Measurements from ENCODE around the gene QRSL1. TPM values are rescaled to one million over a fixed set of nuclear protein-coding genes. Genes with fewer than 3 reads are reported as not detected.

QRSL1 gene
- total RNA-seq, 1 experiment from 2014 or later = 19.5 TPM

- H3K14ac ChIP-seq (ENCODE audit: insufficient read depth, low read length) = no peak overlapping the region
- no peak overlapping the region for H3K56ac ChIP-seq (ENCODE audit: insufficient read length, low read depth, low read length)
- H3K79me1 ChIP-seq (ENCODE audit: insufficient read depth, low read depth, low read length, poor library complexity, severe bottlenecking) = no peaks in the 10 kb centered on the region
- peaks cover 3 to 4% of the 10 kb centered on the region in 2 experiments; a peak in 3 of 5 replicates for H3K9me3 Mint-ChIP-seq
- TF ChIP-seq, protein P1, sequence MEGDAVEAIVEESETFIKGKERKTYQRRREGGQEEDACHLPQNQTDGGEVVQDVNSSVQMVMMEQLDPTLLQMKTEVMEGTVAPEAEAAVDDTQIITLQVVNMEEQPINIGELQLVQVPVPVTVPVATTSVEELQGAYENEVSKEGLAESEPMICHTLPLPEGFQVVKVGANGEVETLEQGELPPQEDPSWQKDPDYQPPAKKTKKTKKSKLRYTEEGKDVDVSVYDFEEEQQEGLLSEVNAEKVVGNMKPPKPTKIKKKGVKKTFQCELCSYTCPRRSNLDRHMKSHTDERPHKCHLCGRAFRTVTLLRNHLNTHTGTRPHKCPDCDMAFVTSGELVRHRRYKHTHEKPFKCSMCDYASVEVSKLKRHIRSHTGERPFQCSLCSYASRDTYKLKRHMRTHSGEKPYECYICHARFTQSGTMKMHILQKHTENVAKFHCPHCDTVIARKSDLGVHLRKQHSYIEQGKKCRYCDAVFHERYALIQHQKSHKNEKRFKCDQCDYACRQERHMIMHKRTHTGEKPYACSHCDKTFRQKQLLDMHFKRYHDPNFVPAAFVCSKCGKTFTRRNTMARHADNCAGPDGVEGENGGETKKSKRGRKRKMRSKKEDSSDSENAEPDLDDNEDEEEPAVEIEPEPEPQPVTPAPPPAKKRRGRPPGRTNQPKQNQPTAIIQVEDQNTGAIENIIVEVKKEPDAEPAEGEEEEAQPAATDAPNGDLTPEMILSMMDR (conservative IDR thresholded peaks at IDR 0.05) = no peak
- no peak overlapping the region for H2BK15ac ChIP-seq (ENCODE audit: low read depth, low read length)
- no peaks in the 10 kb centered on the region for H4K20me1 ChIP-seq (ENCODE audit: control insufficient read depth, insufficient read depth, insufficient read length)
- no peaks in the 10 kb centered on the region for H3K23me2 ChIP-seq (ENCODE audit: insufficient read length, low read depth, low read length, poor library complexity, severe bottlenecking)
- no peak overlapping the region for H2AFZ ChIP-seq (ENCODE audit: low read length)
- no peak overlapping the region for H2BK12ac ChIP-seq (ENCODE audit: insufficient read length, low read depth, low read length)
- H4K8ac ChIP-seq (replicated peaks; ENCODE audit: insufficient read length, low read depth, low read length) = no peak overlapping the region
- H3K9me3 ChIP-seq (ENCODE audit: control insufficient read depth, low read depth, low read length) = no peaks in the 10 kb centered on the region
- no peak overlapping the region for H3K9ac ChIP-seq (ENCODE audit: extremely low read depth, insufficient read length, low read length)
- H3K79me2 ChIP-seq (ENCODE audit: insufficient read depth, low read length) = no peaks in the 10 kb centered on the region
- no peak overlapping the region for H2BK5ac ChIP-seq (ENCODE audit: insufficient read length, low read length)
- H4K5ac ChIP-seq (ENCODE audit: insufficient read length, low read depth, low read length) = no peak overlapping the region
- H3K36me3 Mint-ChIP-seq (ENCODE audit: insufficient read depth in 1 of 3, low read depth in 3 of 3) = peaks cover 15 to 46% (median 28%) of the 10 kb centered on the region in 3 experiments; a peak in 6 of 7 replicates
- H3K4ac ChIP-seq (ENCODE audit: low read depth, low read length) = no peak overlapping the region
- no peak overlapping the region for H3K27ac Mint-ChIP-seq
- DNase-seq = no peak
- no peak overlapping the region for H3K27ac ChIP-seq (ENCODE audit: insufficient read length, low read depth, low read length)
- H3K4me3 Mint-ChIP-seq = no peak overlapping the region
- WGBS (ENCODE audit: extremely low coverage, insufficient read length, low lambda C conversion rate) = no CpG with 5 or more reads among the region's 2 CpGs
- H3K4me1 Mint-ChIP-seq = peaks cover 2 to 3% of the 10 kb centered on the region in 2 experiments; a peak in 1 of 4 replicates
- no peak overlapping the region for H3K23ac ChIP-seq (ENCODE audit: insufficient read length, low read depth, low read length)
- no peak overlapping the region for H3K4me2 ChIP-seq (ENCODE audit: insufficient read depth, insufficient read length, low read length)
- no peak overlapping the region for H3T11ph ChIP-seq (ENCODE audit: low read length)
- H2AK5ac ChIP-seq (ENCODE audit: insufficient read length, low read length) = no peak overlapping the region
- no peak overlapping the region for H3K18ac ChIP-seq (ENCODE audit: insufficient read length, low read depth, low read length)
- no peak overlapping the region for H2BK120ac ChIP-seq (ENCODE audit: low read depth, low read length, poor library complexity, severe bottlenecking)
- no peaks in the 10 kb centered on the region for H3K27me3 ChIP-seq (ENCODE audit: insufficient read depth, low read length)
- H3K27me3 Mint-ChIP-seq (ENCODE audit: low read depth) = no peaks in the 10 kb centered on the region
- H4K91ac ChIP-seq (ENCODE audit: insufficient read length, low read depth, low read length) = no peak overlapping the region
- H3K4me1 ChIP-seq (ENCODE audit: insufficient read depth, low read length) = no peaks in the 10 kb centered on the region
- no peak overlapping the region for H2BK20ac ChIP-seq (ENCODE audit: low read depth, low read length, poor library complexity, severe bottlenecking)
These were observed 29.0 kb upstream of the QRSL1 start for GRCh38 chr6:106600329-106600728.

All from H9 (cell line).